SK-N-MC (cell line): ENCODE data around the gene EYA3.

Experiments used
- EZH2 ChIP-seq: fragments of 200-600 bp; sonication (generic); IDR thresholded peaks from one replicate; pipeline ENCODE4 v1.6.1; 2017; ENCODE audit warnings: antibody characterized with exemption
- POLR2AphosphoS5 ChIP-seq: IDR thresholded peaks from 2 replicates; pipeline ENCODE4 v1.6.1; 2012; ENCODE audit warnings: mild to moderate bottlenecking, low read depth, low read length, borderline replicate concordance

GRCh38 chr1:27931759-27932158 lies 156.7 kb downstream of the EYA3 start:
- no peak for TF ChIP-seq POLR2AphosphoS5
- no peak for TF ChIP-seq EZH2
